ENCODE results near the gene CFAP46.

Gene CFAP46

DNA sequence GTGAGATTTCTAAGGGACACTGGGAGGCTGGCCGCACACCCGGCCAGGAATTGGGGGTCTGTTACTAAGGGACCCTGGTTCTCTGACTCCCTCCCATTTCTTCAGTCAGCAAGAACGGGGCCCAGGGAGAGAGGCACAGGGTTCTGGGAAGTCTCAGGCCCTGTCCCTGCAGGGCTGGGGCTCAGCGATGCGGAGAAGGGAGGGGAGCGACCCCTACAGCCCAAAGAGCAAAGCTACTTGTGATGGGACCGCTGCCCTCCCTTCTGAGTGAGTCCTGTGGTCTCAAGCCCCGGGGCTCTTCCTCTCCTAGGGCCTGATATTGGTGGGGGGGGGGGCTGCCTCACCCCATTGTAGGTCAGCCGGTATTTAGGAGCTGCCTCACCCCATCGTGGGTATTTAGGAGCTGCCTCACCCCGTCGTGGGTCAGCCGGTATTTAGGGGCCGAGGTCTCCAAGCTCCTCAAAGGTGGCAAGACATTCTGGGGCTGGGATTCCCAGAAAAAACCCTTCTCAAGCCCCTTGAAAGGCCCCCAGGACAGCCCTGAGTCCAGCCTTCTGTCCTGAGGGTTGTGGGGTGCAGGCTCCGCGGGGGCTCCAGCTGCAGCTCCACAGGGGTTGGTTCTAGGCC is 139.6 kb downstream of the CFAP46 start:
- TF ChIP-seq GATA2 (IDR thresholded peaks at IDR 0.05; ENCODE audit: low read depth, low read length) (no peak), GATA3 (IDR thresholded peaks at IDR 0.05; ENCODE audit: low read depth, low read length) (no peak)

DNA sequence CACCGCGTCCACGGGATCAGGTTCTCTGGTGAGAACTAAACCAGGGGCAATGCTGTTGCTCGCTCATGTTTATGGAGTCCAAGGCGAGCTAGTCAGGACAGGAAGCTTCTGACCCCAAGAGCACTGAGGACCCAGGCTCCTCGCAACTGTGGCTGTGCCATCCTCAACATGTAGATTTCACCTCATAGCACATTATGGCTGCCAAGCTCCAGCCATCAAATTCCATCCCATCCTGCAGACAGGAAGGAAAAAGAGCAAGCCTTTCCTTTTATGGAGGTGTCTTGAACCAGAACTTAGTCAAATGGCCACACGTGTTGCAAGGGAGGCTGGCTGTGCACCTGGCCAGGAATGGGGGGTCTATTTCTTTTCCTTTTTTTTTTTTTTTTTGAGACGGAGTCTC is 140.3 kb downstream of the CFAP46 start:
- TF ChIP-seq GATA3 (IDR thresholded peaks at IDR 0.05; ENCODE audit: low read depth, low read length) (no peak), GATA2 (IDR thresholded peaks at IDR 0.05; ENCODE audit: low read depth, low read length) (no peak)

DNA sequence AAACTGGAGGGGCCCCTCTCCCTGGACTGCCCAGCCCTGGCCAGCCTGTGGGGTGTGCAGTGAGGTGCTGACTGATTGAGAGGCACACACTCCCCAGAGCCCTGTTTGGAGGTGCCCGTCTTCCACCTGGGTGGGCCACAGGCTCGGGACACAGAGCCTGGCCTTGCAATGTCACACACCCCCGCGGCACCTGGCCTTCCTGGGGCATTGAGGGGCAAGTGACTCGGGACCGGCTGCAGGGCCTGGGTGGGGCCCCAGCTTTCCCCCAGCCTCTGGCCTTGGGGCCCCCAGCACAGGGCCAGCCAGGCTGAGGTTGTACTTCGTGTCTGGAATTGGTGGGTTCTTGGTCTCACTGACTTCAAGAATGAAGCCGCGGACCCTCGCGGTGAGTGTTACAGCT is 142.5 kb downstream of the CFAP46 start:
- TF ChIP-seq GATA2 (IDR thresholded peaks at IDR 0.05; ENCODE audit: low read depth, low read length) = no peak
- no peak for TF ChIP-seq GATA3 (IDR thresholded peaks at IDR 0.05; ENCODE audit: low read depth, low read length)

DNA sequence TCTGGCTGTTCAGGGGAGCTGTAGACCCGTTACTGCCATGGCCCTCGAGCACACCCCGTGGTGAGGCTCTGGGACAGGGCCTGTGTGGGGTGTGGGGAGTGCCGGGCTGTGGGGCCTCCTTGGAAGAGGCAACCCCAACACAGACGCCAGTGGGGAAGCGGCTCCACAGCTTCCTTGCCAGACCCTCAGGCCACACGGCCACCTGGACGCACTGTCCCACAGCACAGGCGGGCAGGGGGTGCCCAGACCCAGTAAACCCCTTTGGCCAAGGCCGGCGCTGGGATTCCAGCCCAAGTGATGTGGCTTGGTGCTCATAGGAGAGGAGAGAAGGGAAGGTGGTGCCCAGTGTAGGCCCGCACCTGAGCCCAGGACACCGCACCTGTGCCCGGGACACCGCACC is 143.5 kb downstream of the CFAP46 start:
- no peak for TF ChIP-seq GATA3 (IDR thresholded peaks at IDR 0.05; ENCODE audit: low read depth, low read length)
- no peak for TF ChIP-seq GATA2 (IDR thresholded peaks at IDR 0.05; ENCODE audit: low read depth, low read length)

DNA sequence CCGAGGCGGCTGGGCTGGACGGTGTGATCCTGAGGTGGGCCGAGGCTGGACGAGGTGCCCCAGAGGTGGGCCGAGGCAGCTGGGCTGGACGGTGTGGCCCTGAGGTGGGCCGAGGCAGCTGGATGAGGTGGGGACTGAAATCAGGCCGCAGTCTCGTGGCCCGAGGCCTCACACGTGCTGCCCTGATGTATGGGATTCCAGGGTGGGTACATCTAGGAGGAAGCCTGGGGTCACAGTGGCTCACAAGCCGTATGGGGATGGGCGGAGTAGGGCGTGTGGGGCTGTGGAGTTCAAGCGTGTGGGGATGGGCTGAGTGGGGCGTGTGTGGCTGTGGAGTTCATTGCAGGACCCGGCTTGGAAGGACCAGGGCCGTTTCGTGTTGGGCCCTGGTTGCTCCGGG is 144.0 kb downstream of the CFAP46 start:
- TF ChIP-seq GATA3 (IDR thresholded peaks at IDR 0.05; ENCODE audit: low read depth, low read length) (no peak), GATA2 (IDR thresholded peaks at IDR 0.05; ENCODE audit: low read depth, low read length) (no peak)

DNA sequence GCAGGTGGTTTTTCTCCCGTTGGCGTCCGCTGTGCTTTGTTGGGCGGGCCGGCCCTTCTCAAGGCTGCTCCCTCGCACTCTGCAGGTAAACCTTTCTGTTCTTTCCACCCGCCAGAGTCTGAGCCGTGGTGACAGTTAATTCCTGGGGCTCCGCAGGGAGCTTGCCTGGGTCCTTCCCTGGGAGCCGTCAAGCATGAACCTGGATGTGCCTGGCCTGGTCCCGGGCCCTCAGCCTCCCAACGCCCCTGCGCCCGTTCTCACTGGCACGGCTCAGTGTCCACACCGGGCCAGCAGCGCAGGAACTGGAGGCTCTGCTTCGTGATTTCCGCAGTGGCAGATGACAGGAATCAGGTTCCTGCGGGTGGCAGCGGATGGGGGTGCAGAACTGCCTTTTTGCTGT is 145.5 kb downstream of the CFAP46 start:
- TF ChIP-seq GATA3 (IDR thresholded peaks at IDR 0.05; ENCODE audit: low read depth, low read length) = no peak
- TF ChIP-seq GATA2 (IDR thresholded peaks at IDR 0.05; ENCODE audit: low read depth, low read length) = no peak

DNA sequence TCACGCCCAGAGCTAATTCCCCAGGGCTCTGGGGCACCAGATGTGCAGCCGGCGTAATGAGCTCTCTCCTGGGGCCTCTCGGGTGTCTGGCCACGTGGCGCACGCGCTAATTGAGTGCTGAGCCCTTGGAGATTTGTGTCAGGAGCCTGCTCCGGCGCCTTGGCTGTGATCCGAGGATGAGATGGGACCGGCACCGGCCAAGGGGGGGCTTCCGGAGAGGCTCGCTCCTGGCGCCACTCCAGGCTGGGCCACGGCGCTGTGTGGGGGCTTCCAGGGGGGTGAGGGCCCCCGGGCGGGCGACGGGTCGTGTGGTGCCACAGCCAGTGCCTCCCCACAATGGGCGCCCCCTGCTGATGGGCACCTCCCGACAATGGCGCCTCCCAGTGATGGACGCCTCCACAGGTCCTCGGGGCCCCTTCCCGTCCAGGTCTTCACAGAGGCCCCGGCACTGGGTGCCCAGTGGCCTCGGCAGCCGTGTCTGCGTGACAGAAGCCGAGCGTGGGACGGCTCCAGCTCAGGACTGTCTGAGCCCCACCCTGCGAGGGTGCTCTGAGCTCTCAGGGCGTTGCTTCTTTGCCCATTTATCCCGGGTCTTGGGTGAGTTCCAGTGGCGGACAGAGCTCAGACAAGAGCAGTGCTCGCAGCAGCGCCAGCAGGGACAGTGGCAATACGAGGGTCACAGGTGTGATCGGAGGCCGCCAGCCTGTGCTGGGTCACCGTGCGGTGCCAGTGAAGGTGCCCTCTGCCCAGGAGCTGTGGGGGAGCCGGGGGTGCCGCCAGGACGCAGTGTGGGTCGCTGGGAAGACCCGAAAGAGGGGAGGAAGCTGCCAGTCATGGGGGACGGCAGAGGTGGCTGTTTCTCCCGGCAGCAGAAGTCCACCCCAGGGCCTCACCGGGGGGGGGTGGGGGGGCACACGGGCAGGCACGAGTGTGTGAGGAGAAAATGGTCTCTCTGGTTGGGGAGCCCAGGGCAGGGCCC is 148.2 kb downstream of the CFAP46 start:
- TF ChIP-seq GATA3 (IDR thresholded peaks at IDR 0.05; ENCODE audit: low read depth, low read length) (no peak), GATA2 (IDR thresholded peaks at IDR 0.05; ENCODE audit: low read depth, low read length) (0 out of 2 replicates have a peak, but pooled peaks have one; percentile 26)

DNA sequence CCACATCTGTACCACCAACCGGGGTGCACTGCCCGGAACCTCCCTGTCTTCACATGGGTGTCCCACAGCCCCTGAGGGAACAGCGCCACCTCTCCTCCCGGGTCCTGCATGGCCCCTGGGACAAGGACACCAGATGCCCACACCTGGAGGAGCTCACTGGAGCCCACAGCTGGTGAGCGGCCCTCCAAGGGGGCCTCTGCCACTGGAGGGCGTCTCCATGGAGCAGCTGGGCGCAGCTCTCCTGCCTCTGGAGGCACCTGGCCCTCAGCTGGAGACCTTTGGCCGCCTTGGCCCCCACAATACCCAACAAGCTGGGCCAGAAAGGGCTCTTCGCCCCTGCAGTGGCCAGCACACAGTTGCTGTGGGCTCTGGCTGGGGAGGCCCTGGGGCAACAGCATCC is 149.2 kb downstream of the CFAP46 start:
- TF ChIP-seq GATA3 (IDR thresholded peaks at IDR 0.05; ENCODE audit: low read depth, low read length) = no peak
- no peak for TF ChIP-seq GATA2 (IDR thresholded peaks at IDR 0.05; ENCODE audit: low read depth, low read length)

DNA sequence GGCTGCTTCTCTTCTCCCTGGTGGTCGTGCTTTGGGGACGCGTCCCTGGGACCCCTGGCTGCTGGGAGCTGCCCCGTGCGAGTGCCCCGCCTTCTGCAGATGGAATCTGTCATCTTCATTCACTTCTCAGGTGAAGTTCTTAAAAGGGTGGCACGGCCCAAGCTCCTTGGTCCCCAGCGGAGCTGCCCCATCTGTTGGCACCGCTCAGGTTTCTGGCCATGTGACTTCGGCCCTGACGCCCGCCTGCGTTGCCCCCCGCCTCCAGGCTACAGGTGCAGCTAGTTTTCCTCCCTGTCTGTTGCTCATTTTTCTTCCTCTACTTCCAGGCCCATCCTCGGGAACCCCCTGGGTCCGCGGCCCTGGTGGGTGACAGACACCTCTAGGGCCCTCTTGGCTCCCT is 149.6 kb downstream of the CFAP46 start:
- TF ChIP-seq GATA2 (IDR thresholded peaks at IDR 0.05; ENCODE audit: low read depth, low read length) (no peak), GATA3 (IDR thresholded peaks at IDR 0.05; ENCODE audit: low read depth, low read length) (no peak)

DNA sequence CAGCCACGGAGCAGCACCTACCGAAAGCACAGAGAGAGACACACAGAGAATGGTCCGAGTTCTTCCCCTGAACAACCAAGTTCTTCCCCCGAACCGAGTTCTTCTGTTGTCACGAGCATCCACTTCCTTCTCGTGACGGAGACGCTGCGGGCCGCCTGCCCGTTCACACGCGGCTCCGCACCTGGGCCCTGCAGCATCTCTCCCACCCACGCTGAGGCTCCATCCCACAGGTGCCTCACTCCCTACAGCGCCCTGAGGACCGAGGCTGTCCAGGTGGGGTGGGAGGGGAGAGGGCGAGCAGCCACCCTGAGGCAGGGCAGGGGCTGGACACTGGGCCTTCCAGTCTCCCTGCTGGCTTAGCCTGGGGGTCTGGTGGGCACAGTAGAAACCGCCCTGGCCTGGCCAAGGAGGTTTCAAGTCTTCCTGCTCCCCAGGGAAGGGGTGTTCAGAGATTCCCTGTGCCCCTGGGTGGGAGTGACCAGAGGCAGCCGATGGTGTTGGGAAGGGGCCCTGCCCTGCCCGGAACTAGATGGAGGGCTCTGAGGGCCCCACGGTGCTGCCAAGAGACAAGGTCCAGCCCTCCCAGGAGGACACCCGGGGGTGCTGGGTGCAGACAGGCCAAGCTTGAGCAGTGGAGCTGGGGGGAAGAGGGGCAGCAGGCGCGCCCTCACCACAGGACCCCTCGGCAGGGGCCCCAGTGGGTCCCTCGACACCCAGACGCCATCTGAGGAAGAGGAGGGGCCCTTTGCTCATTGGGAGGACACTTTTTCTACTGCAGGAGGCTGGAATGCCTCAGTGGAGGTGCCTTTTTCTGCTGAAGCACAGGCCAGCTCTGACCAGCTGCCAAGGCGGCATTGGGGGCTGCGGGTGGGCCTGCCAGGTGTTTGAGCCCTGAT is 151.2 kb downstream of the CFAP46 start:
- TF ChIP-seq GATA3 (IDR thresholded peaks at IDR 0.05; ENCODE audit: low read depth, low read length) (no peak), GATA2 (IDR thresholded peaks at IDR 0.05; ENCODE audit: low read depth, low read length) (no peak)

DNA sequence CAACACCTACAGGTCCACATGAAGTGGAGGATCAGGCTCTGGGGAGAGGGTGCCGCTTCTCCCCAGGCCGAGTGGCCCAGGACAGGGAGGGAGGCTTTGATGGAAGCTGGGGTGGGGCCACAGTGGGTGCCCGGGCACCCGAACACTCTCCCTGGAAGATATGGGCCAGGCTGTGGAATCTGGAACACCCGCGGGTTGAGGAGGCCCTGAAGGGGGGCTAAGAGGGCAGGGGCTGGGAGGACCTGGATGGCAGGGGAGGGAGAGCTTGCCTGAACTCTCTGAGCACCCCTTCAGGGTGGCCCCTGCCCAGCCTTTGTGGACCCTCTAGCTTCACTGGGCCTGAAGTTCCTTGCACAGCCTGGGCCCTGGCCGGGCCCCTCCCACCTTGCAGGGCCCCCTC is 151.9 kb downstream of the CFAP46 start:
- TF ChIP-seq GATA3 (IDR thresholded peaks at IDR 0.05; ENCODE audit: low read depth, low read length) (no peak), GATA2 (IDR thresholded peaks at IDR 0.05; ENCODE audit: low read depth, low read length) (no peak)

DNA sequence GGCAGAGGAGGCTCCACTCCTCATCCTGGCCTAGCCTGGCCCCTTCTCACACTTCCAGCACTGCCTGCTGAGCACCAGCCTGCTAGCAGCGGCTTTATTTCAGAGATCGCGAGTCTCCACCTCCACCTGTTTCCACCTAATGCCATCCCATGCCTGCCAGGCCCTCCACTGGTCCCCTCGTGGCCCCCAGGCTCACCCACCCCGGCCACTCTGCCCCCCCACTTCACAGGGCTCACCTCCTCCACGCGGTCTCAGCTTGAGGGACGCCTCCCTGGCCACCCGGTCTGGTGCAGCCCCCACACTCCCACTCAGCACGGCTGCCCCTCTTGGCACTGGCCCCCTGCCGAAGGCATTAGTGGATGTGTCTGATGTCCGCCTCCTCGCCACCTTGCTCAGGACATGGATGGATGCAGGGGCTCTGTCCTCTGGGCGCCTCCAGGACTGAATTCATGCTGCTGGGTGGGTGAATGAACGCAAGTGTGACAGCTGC is 152.7 kb downstream of the CFAP46 start:
- no peak for TF ChIP-seq GATA3 (IDR thresholded peaks at IDR 0.05; ENCODE audit: low read depth, low read length)
- no peak for TF ChIP-seq GATA2 (IDR thresholded peaks at IDR 0.05; ENCODE audit: low read depth, low read length)

DNA sequence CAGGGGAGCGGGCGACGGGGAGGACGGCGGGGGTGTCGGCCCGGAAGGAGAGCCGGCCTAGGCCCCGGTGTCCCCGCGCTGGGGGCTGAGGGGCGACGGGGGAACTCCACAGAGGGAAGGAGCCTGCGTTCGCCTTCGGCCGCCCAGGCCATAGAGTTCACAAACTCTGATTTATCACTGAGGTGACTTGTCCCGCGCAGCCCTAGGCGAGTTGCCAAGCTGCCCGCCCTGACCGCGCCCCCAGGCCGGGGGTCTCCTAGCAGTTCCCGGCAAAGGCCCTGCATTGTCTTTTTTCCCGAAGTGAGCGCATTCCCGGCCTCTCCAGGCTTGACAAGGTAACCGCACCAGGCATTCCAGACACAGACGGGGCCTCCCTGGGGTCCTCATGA is 153.5 kb downstream of the CFAP46 start:
- no peak for TF ChIP-seq GATA3 (IDR thresholded peaks at IDR 0.05; ENCODE audit: low read depth, low read length)
- TF ChIP-seq GATA2 (IDR thresholded peaks at IDR 0.05; ENCODE audit: low read depth, low read length) = no peak

All from SH-SY5Y (cell line).